GM10248 (cell line): Measurements from ENCODE around the gene TLE6.
"Not testable (repeated sequence)": the region's sequence is repeated elsewhere in the genome, so short reads cannot be mapped to it uniquely, and the experiment has no call there.

Experiments
- CTCF ChIA-PET: fragments of 300-600 bp; sonication (Branson Sonifier 250); formaldehyde crosslinking; extraction: SDS; loops from one replicate; lab custom pipeline; 2021; ENCODE audit warnings: antibody characterized with exemption; lab: Yijun Ruan, JAX
- POLR2A ChIA-PET: fragments of 350-650 bp; sonication (Branson Sonifier 250); formaldehyde crosslinking; extraction: SDS; loops from one replicate; lab custom pipeline; 2020; ENCODE audit warnings: antibody characterized with exemption; lab: Yijun Ruan, JAX
- DNase-seq: peaks from one replicate; pipeline ENCODE4 v3.0.0; 2012; ENCODE audit errors: extremely low spot score
- TF ChIP-seq, protein P1 (sequence below): IDR thresholded peaks from 2 replicates; pipeline ENCODE4 v1.5.1; 2012; ENCODE audit warnings: mild to moderate bottlenecking, low read depth; ENCODE audit errors: extremely low read depth, missing control alignments, control extremely low read depth

TLE6 gene

GRCh38 chr19:2986951-2987524 lies 9.7 kb downstream of the TLE6 start:
- TF ChIP-seq, protein P1, sequence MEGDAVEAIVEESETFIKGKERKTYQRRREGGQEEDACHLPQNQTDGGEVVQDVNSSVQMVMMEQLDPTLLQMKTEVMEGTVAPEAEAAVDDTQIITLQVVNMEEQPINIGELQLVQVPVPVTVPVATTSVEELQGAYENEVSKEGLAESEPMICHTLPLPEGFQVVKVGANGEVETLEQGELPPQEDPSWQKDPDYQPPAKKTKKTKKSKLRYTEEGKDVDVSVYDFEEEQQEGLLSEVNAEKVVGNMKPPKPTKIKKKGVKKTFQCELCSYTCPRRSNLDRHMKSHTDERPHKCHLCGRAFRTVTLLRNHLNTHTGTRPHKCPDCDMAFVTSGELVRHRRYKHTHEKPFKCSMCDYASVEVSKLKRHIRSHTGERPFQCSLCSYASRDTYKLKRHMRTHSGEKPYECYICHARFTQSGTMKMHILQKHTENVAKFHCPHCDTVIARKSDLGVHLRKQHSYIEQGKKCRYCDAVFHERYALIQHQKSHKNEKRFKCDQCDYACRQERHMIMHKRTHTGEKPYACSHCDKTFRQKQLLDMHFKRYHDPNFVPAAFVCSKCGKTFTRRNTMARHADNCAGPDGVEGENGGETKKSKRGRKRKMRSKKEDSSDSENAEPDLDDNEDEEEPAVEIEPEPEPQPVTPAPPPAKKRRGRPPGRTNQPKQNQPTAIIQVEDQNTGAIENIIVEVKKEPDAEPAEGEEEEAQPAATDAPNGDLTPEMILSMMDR, result no peak
- CTCF ChIA-PET, result interaction anchor here (1.2 kb wide), 1 partner anchor 10 kb away, joined by 4 read pairs; no protein-coding TSS in a partner anchor
- no peak for DNase-seq
- POLR2A ChIA-PET, result no interaction called here

- ChIA-PET CTCF (no interaction called here), POLR2A (no interaction called here)
- DNase-seq, result no peak
- TF ChIP-seq, protein P1, result no peak
These were observed 10.4 kb downstream of the TLE6 start for GRCh38 chr19:2987797-2988196.

GRCh38 chr19:2988568-2988967 lies 11.2 kb downstream of the TLE6 start:
- DNase-seq, result no peak
- TF ChIP-seq, protein P1, result no peak
- CTCF ChIA-PET, result interaction anchor here (0.9 kb wide), 1 partner anchor 115 kb away, joined by 3 read pairs; no protein-coding TSS in a partner anchor
- POLR2A ChIA-PET, result no interaction called here

- POLR2A ChIA-PET, result no interaction called here
- TF ChIP-seq, protein P1, result no peak
- CTCF ChIA-PET, result interaction anchor here (0.9 kb wide), 1 partner anchor 114 kb away, joined by 3 read pairs; no protein-coding TSS in a partner anchor
- DNase-seq, result no peak
These were observed 12.0 kb downstream of the TLE6 start for GRCh38 chr19:2989236-2989946.

DNA sequence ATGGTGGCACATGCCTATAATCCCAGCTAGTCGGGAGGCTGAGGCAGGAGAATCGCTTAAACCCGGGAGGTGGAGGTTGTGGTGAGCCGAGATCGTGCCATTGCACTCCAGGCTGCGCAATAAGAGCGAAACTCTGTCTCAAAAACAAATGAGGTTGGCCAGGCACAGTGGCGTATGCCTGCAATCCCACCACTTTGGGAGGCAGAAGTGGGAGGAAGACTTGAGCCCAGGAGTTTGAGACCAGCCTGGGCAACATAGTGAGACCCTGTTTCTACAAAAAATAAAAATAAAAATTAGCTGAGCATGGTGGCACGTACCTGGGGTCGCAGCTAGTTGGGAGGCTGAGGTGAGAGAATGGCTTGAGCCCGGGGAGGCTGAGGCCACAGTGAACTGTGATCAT lies 15.0 kb downstream of the TLE6 start:
- CTCF ChIA-PET, POLR2A ChIA-PET, DNase-seq: not testable (repeated sequence)

DNA sequence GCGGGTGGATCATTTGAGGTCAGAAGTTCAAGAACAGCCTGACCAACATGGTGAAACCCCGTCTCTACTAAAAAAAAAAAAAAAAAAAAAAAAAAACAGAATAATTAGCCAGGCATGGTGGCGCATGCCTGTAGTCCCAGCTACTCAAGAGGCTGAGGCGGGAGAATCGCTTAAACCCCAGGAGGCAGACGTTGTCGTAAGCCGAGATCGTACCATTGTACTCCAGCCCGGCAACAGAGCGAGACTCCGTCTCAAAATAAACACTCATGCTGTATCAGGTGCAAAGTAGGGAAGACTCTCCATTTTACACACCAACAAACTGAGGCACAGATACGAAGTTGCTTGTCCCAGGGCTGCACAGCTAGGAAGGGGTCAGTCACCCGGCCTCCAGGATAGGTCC lies 15.6 kb downstream of the TLE6 start:
- ChIA-PET POLR2A (no interaction called here), CTCF (no interaction called here)
- DNase-seq, result no peak
- TF ChIP-seq, protein P1, result no peak

- CTCF ChIA-PET, result no interaction called here
- TF ChIP-seq, protein P1, result no peak
- DNase-seq, result no peak
- POLR2A ChIA-PET, result no interaction called here
These were observed 16.2 kb downstream of the TLE6 start for GRCh38 chr19:2993579-2993978.
